HepG2 (cell line): ENCODE results near the gene ABCA4. TPM values are rescaled to one million over a fixed set of nuclear protein-coding genes. Genes with fewer than 3 reads are reported as not detected.

Source experiments
- AKAP8 ChIP-seq: sonication (generic); formaldehyde crosslinking; IDR thresholded peaks from 2 replicates; pipeline ENCODE4 v1.5.1; 2020; ENCODE audit warnings: mild to moderate bottlenecking, missing genetic modification reagents
- CREB1 ChIP-seq, 2 experiments: fragments of 450-650 bp in 1 of 2; IDR thresholded peaks; 2 replicates each; pipeline ENCODE4 v1.6.1; 2016 to 2017; ENCODE audit warnings: control low read depth in 1 of 2, mild to moderate bottlenecking in 1 of 2, missing compliant biosample characterization in 1 of 2, missing genetic modification characterization in 1 of 2
- EP300 ChIP-seq, 3 experiments: sonication (generic) in 1 of 3; formaldehyde crosslinking in 1 of 3; IDR thresholded peaks; 2 replicates each; pipeline versions ENCODE4 v1.5.1 to v1.6.1; 2011 to 2020; ENCODE audit warnings: low read depth in 2 of 3, low read length in 2 of 3, borderline replicate concordance in 1 of 3, improper control_type of control experiment in 1 of 3, mild to moderate bottlenecking in 1 of 3, missing genetic modification reagents in 1 of 3, moderate library complexity in 1 of 3
- HES4 ChIP-seq: sonication (generic); formaldehyde crosslinking; IDR thresholded peaks from 2 replicates; pipeline ENCODE4 v1.9.0; 2021; ENCODE audit warnings: mild to moderate bottlenecking, missing genetic modification reagents, borderline replicate concordance
- KDM6A ChIP-seq: IDR thresholded peaks from 2 replicates; pipeline ENCODE4 v1.6.1; 2016; ENCODE audit warnings: low read depth
- KLF12 ChIP-seq: sonication (generic); formaldehyde crosslinking; IDR thresholded peaks from 2 replicates; pipeline ENCODE4 v1.4.0; 2020; ENCODE audit warnings: missing genetic modification reagents, borderline replicate concordance
- KLF15 ChIP-seq: sonication (generic); formaldehyde crosslinking; IDR thresholded peaks from 2 replicates; pipeline ENCODE4 v1.8.1; 2023; ENCODE audit warnings: borderline replicate concordance, mild to moderate bottlenecking, inconsistent platforms, missing genetic modification reagents, mixed read lengths
- MAFF ChIP-seq: IDR thresholded peaks from 2 replicates; pipeline ENCODE4 v1.6.1; 2011; ENCODE audit warnings: low read depth, low read length, improper control_type of control experiment
- NFIB ChIP-seq: sonication (generic); formaldehyde crosslinking; IDR thresholded peaks from 2 replicates; pipeline ENCODE4 v1.9.0; 2021; ENCODE audit warnings: missing genetic modification reagents, mild to moderate bottlenecking, borderline replicate concordance
- RXRB ChIP-seq: IDR thresholded peaks from 2 replicates; pipeline ENCODE4 v1.6.1; 2016; ENCODE audit warnings: borderline replicate concordance, missing genetic modification reagents, missing compliant biosample characterization
- SALL1 ChIP-seq: sonication (generic); formaldehyde crosslinking; IDR thresholded peaks from 2 replicates; pipeline ENCODE4 v1.8.0; 2022; ENCODE audit warnings: mild to moderate bottlenecking, missing genetic modification reagents
- THAP7 ChIP-seq: sonication (generic); formaldehyde crosslinking; IDR thresholded peaks from 2 replicates; pipeline ENCODE4 v1.8.1; 2023; ENCODE audit warnings: mild to moderate bottlenecking, missing genetic modification reagents
- THAP9 ChIP-seq: sonication (generic); formaldehyde crosslinking; IDR thresholded peaks from 2 replicates; pipeline ENCODE4; 2020; ENCODE audit warnings: missing genetic modification reagents, mild to moderate bottlenecking, borderline replicate concordance
- ZNF263 ChIP-seq: sonication (generic); formaldehyde crosslinking; IDR thresholded peaks from 2 replicates; pipeline ENCODE4 v1.4.0; 2020; ENCODE audit warnings: missing genetic modification reagents
- ZNF558 ChIP-seq: sonication (generic); formaldehyde crosslinking; IDR thresholded peaks from 2 replicates; pipeline ENCODE4 v1.9.0; 2022; ENCODE audit warnings: mild to moderate bottlenecking, missing genetic modification reagents, borderline replicate concordance
- ZNF772 ChIP-seq: sonication (generic); formaldehyde crosslinking; IDR thresholded peaks from 2 replicates; pipeline ENCODE4 v1.5.0; 2020; ENCODE audit warnings: mild to moderate bottlenecking, missing genetic modification reagents
- ZNF841 ChIP-seq: sonication (generic); formaldehyde crosslinking; IDR thresholded peaks from 2 replicates; pipeline ENCODE4 v1.8.1; 2023; ENCODE audit warnings: missing genetic modification reagents, borderline replicate concordance
- ZSCAN31 ChIP-seq: sonication (generic); formaldehyde crosslinking; IDR thresholded peaks from 2 replicates; pipeline ENCODE4 v1.5.0; 2020; ENCODE audit warnings: low read depth, mild to moderate bottlenecking, missing genetic modification reagents
- polyA plus RNA-seq, 8 experiments: library from polyadenylated mRNA; depleted of rRNA in 3 of 8; stranded (reverse) in 7 of 8; unstranded in 1 of 8; fragments of >200 nt; fragmentation: Illumina TruSeq in 4 of 8; extraction: Trizol in 4 of 8; gene quantifications; 2 replicates each; pipeline versions ENCODE4 v1.2.1 to v1.2.3, GENCODE V29; 2011 to 2016; ENCODE audit warnings: low read depth in 4 of 8, missing spikeins in 1 of 8, mixed read lengths in 1 of 8; ENCODE audit not compliant: insufficient read depth in 1 of 8
- total RNA-seq, 5 experiments: library from RNA; depleted of rRNA; stranded (reverse); fragments of >200 nt; fragmentation: Illumina TruSeq; extraction: Trizol; gene quantifications; 2 replicates each; pipeline ENCODE4 v1.2.3, GENCODE V29; 2016; ENCODE audit warnings: low read depth in 1 of 5
- TF ChIP-seq, protein P1 (sequence below): sonication (generic); formaldehyde crosslinking; IDR thresholded peaks from 2 replicates; pipeline ENCODE4 v1.8.0; 2022; ENCODE audit warnings: missing genetic modification reagents, low read depth, mild to moderate bottlenecking, borderline replicate concordance
- TF ChIP-seq, protein P2 (sequence below): sonication (generic); formaldehyde crosslinking; IDR thresholded peaks from 2 replicates; pipeline ENCODE4 v1.4.0; 2020; ENCODE audit warnings: missing genetic modification reagents, borderline replicate concordance

Gene ABCA4
- total and polyA plus RNA-seq, 2 of the 13 experiments (the other 11 are each of a cell fraction or from before 2014, with no cell fraction given): 0.24 to 0.67 TPM

- peak; percentile 68 for TF ChIP-seq SALL1 (CRISPR knock-in tag)
- TF ChIP-seq, protein P1, sequence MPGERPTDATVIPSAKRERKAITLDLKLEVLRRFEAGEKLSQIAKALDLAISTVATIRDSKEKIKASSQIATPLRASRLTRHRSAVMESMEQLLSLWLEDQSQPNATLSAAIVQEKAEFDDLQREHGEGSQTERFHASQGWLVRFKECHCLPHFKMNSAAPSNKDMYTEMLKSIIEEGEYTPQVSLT (CRISPR knock-in tag): no peak
- no peak for TF ChIP-seq ZNF841 (CRISPR knock-in tag)
- no peak for TF ChIP-seq THAP7 (CRISPR knock-in tag)
- TF ChIP-seq ZNF263 (CRISPR knock-in tag): no peak
- TF ChIP-seq EP300 (IDR thresholded peaks at IDR 0.05; ENCODE audit: low read depth in 2 of 2, low read length in 2 of 2): peak in 1 of 2 experiments; percentile 60; a peak in 2 of 4 replicates
- TF ChIP-seq EP300 (CRISPR knock-in tag; IDR thresholded peaks at IDR 0.05; ENCODE audit: borderline replicate concordance): peak; percentile 23; the same call in 1 of the 2 replicates
- no peak for TF ChIP-seq ZSCAN31 (CRISPR knock-in tag)
- TF ChIP-seq KLF15 (CRISPR knock-in tag): no peak
- TF ChIP-seq ZNF558 (CRISPR knock-in tag): no peak
- TF ChIP-seq THAP9 (CRISPR knock-in tag): no peak
- no peak for TF ChIP-seq NFIB (CRISPR knock-in tag)
- peak; percentile 25; the same call in 1 of the 2 replicates for TF ChIP-seq KDM6A (CRISPR knock-in tag)
- TF ChIP-seq AKAP8 (CRISPR knock-in tag): no peak
- peak; percentile 55; the same call in 1 of the 2 replicates for TF ChIP-seq RXRB (CRISPR knock-in tag)
- TF ChIP-seq MAFF: no peak
- no peak for TF ChIP-seq CREB1 (IDR thresholded peaks at IDR 0.05)
- TF ChIP-seq CREB1 (CRISPR knock-in tag; IDR thresholded peaks at IDR 0.05): no peak; the same call in 1 of the 2 replicates
- no peak for TF ChIP-seq KLF12 (CRISPR knock-in tag)
- TF ChIP-seq ZNF772: no peak
- no peak for TF ChIP-seq HES4 (CRISPR knock-in tag)
- TF ChIP-seq, protein P2, sequence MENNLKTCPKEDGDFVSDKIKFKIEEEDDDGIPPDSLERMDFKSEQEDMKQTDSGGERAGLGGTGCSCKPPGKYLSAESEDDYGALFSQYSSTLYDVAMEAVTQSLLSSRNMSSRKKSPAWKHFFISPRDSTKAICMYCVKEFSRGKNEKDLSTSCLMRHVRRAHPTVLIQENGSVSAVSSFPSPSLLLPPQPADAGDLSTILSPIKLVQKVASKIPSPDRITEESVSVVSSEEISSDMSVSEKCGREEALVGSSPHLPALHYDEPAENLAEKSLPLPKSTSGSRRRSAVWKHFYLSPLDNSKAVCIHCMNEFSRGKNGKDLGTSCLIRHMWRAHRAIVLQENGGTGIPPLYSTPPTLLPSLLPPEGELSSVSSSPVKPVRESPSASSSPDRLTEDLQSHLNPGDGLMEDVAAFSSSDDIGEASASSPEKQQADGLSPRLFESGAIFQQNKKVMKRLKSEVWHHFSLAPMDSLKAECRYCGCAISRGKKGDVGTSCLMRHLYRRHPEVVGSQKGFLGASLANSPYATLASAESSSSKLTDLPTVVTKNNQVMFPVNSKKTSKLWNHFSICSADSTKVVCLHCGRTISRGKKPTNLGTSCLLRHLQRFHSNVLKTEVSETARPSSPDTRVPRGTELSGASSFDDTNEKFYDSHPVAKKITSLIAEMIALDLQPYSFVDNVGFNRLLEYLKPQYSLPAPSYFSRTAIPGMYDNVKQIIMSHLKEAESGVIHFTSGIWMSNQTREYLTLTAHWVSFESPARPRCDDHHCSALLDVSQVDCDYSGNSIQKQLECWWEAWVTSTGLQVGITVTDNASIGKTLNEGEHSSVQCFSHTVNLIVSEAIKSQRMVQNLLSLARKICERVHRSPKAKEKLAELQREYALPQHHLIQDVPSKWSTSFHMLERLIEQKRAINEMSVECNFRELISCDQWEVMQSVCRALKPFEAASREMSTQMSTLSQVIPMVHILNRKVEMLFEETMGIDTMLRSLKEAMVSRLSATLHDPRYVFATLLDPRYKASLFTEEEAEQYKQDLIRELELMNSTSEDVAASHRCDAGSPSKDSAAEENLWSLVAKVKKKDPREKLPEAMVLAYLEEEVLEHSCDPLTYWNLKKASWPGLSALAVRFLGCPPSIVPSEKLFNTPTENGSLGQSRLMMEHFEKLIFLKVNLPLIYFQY (CRISPR knock-in tag): no peak
Observed at GRCh38 chr1:94027721-94028515, 93.0 kb downstream of the ABCA4 start (continued).
